T-helper 2 cell (primary cell): ENCODE data around the gene SYVN1.
A peak's percentile ranks its signal among the peaks of the same experiment; 100 is the strongest.
"Not testable (repeated sequence)": the region's sequence is repeated elsewhere in the genome, so short reads cannot be mapped to it uniquely, and the experiment has no call there.

Source experiments
- DNase-seq, 5 experiments: peaks; one replicate each; pipeline versions ENCODE4 v3.0.0 to v3.0.0-alpha.2; 2012 to 2022
- total RNA-seq, 2 donors: gene quantifications; one replicate each; lab custom pipeline; 2026; lab: John Stamatoyannopoulos, UW

The SYVN1 gene
- total RNA-seq, result 53.2 to 107 reads per million in 2 donors

DNA sequence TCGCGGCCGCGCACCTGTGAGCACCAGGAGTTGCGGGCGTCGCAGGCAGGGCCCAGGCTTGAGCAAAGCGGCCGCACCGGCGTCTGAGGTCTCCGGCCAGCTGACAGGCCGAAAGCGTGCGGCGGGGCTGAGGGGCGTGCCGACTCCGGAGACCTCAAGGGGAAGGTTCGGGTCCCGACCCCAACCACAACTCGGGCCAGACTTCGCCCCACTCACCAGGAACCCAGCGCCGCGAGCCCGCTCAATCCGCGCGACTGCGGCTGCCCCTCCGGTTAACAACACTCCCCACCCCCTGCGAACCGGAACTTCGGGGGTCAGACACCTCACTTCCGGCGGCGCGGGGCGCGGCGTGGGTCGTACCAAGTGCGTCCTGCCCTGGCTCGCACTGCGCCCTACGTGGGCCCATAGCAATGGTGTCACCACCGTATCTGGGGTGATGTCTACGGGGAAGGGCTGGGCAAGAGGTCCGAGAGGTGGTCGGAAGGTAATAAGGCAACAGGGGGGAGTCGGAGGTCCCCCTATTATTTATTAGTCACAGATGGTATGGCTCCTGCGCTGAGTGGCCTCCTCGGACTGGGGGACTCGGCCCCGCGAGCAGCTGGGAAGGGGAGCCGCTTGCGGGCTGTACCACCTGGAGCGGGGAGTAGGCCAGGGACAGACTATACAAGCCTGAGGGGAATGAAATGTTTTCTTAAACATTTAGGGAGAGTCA, at the start of gene SYVN1:
Gene SYVN1 (minus strand): TSS at position 280 of the 712 bp plus-strand sequence. CDS start 918 bp downstream, outside the sequence.
- DNase-seq, result peak; percentile 82 to 95 (median 90)

DNA sequence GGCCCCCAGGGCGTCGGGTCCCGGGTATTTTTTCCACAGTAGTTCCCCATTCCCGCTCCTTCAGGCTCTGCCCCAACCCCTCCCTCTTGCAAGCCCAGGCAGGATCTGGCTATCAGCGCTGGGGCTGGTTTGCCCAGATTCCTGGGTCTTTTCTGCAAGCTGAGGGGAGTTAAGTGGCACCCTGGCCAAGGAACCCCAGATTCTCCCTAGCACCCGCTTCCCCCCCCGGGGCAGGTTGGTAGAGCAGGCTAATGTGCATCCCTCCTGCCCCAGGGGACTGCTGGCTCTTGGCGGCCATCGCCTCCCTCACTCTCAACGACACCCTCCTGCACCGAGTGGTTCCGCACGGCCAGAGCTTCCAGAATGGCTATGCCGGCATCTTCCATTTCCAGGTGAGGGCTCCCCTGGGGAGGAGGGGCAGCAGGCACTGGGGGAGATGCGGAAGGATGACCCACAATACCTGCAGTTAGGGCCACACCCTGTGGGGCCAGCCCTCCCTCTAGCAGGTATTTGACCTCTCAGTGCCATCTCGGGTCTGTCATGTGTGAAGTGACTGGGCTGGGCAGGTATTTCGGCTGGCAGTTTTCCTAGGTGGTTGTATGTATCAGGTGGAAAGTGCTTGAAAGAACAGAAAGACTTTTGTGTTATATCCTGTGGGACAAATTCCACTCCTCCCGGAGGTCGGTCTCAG, 49.0 kb upstream of the SYVN1 start:
- no peak for DNase-seq

DNA sequence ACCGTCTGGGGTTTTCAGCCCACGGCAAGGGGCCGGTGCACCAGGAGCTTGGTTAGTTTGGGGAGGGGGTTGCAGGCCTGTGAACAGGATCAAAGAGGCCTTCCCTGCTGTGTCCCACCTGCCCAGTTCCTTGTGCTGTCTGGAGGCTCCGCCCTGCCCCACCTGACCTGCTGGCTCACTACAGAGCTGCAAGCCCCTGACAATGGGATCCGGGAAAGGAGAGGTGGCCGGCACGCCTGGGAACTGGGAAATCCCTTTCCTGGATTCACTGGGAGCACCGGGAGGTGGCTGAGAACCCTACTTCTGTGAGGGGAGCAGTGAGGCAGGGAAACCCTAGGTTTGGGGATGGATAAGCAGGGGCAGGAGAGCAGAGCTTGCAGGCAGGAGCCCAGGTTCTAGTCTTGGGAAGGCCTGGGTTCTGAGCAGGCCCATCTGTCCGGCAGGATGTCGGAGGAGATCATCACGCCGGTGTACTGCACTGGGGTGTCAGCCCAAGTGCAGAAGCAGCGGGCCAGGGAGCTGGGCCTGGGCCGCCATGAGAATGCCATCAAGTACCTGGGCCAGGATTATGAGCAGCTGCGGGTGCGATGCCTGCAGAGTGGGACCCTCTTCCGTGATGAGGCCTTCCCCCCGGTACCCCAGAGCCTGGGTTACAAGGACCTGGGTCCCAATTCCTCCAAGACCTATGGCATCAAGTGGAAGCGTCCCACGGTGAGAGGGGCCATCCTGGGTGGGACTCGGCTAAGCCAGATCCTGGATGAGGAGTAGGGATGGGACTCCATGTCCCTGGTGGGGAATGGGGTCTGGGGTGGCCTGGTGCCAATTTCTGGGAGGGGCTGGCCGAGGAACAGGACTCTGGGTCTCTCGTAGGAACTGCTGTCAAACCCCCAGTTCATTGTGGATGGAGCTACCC, 48.2 kb upstream of the SYVN1 start:
- peak in 1 of 5 experiments; percentile 39 for DNase-seq

DNA sequence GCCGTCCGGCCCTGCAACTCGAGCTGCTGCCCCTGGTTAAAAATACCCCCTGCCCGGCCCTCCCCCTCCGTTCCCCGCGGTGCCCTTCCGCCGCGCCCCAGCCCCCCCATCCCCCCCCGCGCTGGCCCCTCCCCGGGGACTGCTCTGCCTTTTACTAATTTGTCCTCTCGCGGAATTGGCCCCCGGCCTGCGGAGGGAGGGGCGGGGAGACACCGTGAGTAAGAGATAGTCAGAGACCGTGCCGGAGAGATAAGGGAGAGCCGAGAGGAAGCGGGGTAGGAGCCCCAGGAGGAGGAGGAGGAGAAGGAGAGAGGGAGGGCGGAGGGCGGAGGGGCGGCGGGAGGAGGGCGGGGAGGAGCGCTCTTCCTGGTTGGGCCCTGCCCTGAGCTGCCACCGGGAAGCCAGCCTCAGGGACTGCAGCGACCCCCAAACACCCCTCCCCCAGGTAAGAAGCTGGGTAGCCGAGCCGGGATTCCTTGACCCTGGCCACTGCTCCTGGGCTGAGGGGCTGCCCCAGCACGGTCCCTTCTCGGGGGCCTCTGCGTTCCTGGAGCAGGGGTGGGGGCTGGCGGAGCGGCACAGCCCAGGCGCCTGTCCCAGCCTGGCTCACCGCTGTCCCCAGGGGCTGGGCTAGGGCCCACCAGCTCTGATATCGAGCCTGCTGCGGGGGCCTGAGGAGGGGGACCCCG, 47.4 kb upstream of the SYVN1 start, which contains the start of gene CAPN1:
Gene CAPN1 (plus strand): TSS at position 360 of the 689 bp plus-strand sequence. CDS start 774 bp downstream, outside the sequence.
- peak; percentile 37 to 90 (median 68) for DNase-seq

DNA sequence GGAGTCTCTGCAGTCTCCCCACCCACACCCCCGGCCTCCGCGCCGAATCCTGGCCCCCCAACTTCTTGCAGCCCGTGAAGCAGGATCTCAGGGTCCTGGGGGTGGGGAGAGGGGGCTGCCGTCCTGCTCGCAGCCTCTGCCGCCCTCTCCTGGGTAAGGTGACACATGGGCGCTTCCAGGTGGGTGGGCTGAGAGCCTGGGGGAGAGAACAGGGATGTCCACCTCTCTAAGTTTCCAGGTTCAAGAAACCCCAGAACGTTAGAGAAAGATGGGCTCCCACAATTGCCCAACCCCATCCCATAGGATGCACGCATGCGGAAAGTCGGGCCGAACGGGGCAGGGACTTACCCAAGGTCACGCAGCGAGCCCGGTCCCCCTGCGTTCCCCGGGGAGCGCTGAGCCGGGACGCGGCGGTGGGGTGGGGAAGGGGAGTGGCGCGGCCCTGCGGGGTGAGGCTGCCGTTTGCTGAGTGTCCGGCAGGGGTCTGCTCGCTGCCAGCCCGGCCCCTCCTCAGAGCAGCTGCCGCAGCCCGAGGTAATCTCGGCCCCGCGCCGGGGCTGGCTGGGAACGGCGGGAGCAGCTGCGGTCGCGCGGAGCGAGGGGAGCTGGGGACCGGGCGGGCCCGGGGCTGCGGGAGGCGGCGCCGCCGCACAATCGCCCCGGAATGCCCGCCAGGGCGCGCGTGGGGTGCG, 46.7 kb upstream of the SYVN1 start:
- peak; percentile 31 to 70 (median 53) for DNase-seq

DNA sequence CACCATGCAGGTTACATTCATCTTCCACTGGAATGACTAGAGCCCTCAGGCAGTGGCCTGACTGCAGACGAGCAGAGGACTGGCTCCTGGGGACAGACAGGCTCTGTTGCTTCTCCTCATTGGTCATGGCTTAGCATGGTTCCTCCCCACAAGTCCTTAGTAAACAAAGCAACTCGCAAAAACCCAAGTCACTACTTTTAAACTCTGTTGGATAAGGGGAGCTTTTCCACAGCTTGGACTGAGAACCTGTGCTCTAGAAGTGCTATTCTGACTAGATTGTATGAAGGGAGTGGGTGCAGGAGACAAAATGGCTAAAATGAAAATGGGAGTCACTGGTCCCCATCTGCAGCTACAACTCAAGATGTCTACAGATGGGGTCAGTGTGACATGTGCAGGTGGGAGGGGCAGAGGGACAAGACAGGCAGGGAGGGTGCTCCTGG, 40.3 kb upstream of the SYVN1 start:
- not testable (repeated sequence) for DNase-seq

DNA sequence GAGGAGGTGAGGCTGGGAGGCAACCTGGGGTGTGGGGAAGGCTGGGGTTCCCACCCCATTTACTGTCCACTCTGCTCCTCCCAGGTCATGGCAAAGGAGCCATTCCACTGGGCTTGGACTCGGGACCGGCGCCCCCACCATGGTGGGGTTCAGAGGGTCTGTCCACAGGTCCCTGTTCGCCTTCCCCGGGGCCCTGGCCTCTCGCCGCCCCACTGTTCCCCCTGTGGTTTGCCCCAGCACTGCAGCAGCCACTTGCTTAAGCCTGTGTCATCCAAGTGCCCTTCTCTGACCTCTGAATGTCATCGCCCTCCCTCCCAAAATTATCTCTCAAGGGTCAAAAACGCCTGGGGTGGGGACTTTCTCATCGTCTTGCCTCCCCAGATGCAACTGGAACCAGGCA, 38.3 kb upstream of the SYVN1 start:
- no peak for DNase-seq

DNA sequence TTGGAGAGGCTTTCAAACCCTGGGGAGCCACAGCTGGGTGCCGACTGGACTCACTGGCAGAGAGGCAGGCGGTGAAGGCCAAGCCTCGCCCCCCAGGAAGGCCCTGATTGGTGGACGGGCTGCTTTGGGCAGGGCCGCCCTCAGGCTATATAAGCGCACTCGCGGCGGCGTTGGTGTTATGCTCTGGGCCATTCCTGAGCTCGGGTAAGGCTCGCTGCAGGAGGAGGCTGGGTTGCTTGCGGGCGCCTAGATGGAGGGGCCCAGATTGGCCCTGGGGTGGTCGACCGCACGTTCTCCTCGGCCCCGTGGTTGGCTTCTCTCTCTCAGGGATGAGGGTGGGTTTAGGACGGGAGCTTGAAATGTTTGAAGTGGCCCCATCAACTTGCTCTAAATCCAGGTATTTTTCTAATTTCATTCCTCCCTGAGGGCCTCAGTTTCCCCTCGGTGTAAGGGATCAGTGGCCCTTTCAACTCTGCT, 35.8 kb upstream of the SYVN1 start, which contains the start of gene SPDYC:
Gene SPDYC (plus strand): TSS at position 176 of the 477 bp plus-strand sequence. CDS start 1,125 bp downstream, outside the sequence.
- DNase-seq, result no peak

DNA sequence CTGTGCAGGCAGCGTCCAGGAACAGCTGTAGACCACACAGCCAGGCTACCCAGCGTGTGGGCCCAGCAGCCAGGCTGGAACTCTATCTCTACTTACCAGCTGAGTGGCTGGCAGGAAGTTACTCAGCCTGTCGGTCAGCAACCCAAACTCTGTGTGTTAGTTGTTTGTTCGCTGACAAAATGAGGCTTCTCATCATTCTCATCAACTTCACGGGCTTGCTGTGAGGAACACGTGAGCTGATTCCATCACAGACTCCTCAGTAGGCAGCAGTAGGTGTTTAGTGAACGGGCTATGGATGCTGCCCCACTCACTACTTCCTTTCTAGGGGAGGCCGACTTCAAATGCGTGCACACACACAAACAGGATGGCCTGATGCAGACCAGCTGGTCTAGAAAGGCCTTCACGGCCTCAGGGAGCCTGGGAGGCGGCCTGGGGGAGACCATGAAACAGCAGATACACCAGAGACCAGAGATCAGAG, 34.9 kb upstream of the SYVN1 start:
- no peak for DNase-seq

DNA sequence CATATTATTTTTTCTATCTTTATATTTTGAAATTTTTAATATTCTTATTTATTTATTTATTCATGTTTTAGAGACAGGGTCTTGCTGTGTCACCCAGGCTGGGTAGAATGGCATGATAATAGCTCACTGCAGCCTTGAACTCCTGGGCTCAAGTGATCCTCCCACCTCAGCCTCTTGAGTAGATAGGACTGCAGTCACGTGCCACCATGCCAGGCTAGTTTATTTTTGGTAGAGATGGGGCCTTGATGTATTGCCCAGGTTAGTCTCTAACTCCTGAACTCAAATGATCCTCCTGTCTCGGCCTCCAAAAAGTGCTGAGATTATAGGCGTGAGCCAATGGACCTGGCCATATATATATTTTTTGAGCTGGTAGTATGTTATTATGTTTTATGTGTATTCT, 33.3 kb upstream of the SYVN1 start:
- no peak for DNase-seq

DNA sequence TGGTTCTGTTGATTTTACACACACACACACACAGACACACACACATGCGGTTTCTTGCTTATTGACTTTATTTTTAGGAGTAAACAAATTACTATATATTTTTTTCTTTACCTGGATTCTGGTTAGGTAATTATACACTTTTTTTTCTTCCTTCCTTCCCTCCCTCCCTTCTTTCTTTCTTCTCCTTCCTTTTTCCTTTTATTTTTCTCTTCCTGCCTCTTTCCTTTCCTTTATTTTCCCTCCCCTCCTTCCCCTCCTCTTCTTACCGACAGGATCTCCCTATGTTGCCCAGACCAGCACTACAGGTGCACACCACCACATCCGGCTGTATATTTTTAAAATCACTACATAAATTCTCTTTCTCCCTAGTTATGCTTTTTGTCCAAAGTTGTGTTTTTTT, 32.6 kb upstream of the SYVN1 start:
- no peak for DNase-seq

DNA sequence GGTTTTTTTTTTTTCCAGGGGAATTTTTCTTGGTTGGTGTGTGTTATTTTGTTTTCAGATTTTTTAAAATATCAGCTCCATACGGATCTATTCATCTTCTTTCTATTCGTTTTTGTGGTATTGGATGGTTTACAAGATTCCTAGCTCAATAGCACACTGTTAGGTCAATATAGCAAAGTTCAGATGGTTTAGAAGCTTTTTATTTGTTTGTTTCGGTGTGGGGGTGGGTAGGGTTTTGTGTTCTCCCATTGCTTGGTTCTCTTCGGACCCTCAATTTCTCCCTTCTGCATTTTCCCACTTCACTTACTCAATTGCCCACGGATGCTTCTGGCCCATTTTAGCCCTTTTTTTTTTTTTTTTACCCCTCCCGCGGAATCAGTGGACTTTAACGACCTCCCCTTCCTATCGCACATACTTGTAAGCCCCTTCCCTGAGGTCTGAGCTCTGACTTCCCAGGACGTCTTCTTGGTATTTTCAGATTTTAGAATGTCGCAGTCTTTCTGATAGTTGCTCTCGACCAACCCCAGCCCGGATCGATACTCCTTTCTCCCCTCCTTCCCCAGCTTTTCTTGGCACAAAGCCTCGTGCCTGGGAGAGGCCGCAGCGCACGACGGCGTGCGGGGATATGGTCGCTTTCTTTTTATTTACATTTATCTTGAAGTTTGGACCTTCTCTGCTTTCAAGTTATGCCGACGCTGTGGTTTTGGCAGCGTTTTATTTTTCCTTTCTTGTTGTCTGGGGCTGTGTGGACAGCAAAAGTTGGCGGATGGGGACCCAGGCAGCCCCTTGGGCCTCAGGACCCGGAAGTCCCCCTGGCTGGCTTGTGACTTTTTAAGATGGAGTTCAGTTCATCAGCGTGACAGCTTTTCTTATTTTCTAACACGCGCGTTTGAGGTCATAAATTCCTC, 31.3 kb upstream of the SYVN1 start:
- DNase-seq, result no peak

DNA sequence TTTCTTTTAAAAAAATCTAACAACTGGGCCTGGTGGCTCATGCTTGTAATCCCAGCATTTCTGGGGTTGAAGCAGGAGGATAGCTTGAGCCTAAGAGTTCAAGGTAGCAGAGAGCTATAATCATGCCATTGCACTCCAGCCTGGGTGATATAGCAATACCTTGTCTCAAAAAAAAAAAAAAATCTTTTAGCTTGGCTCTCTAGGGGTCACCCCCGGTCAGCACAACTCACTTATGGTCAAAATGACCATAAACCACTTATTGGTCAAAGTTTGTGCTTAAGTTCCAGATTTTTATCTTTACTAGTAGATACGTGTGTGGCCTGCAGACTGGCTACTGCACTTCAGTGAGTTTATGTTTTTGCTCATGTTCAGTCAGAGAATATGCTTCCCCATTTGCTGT, 29.4 kb upstream of the SYVN1 start:
- no peak for DNase-seq

DNA sequence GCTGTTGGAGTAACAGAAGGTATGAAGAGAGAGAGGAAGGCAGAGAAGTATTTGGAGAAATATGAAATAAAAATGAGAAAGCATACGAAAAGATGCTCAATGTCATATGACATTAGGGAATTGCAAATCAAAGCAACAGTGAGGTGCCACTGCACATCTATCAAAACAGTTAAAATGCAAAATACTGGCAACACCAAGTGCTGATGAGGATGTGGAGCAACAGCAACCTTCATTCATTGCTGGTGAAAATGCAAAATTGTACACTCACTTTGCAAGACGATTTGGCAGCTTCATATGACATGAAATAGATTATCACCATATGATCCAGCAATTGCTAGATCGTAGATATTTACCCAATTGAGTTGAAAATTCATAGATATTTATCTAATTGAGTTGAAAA, 26.3 kb upstream of the SYVN1 start:
- DNase-seq, result no peak

DNA sequence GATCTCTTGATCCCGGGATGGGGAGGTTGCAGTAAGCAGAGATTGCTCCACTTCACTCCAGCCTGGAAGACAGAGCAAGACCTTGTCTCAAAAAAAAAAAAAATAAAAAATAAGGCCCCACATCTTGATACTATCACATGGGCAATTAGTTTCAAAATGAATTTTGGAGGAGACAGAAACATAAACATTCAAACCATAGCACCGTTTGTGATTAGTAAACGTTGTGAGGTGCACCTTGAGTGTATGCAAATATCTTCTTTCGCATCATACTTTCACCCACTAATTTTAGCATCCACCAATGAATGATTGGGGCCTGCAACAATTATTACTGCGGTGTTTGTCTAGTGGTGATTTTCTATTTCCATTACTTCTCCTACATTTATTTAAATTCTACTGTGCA, 24.7 kb upstream of the SYVN1 start:
- DNase-seq, result peak in 1 of 5 experiments; percentile 61

DNA sequence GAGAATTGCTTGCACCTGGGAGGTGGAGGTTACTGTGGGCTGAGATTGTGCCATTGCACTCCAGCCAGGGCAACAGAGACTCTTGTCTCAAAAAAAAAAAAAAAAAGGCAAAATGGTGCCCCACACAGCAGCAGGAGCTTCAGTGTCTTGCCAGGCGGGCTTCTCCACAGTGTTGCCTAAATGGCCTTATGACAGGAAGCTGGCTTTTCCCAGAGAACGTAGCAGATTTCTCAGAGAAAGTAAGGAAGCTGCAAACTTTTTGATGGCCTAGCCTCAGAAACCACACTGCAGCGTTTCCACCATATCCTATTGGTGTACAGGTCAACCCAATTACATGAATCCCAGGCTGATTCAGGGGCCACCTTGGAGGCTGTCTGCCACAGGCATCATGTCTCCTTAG, 23.0 kb upstream of the SYVN1 start:
- DNase-seq, result no peak

DNA sequence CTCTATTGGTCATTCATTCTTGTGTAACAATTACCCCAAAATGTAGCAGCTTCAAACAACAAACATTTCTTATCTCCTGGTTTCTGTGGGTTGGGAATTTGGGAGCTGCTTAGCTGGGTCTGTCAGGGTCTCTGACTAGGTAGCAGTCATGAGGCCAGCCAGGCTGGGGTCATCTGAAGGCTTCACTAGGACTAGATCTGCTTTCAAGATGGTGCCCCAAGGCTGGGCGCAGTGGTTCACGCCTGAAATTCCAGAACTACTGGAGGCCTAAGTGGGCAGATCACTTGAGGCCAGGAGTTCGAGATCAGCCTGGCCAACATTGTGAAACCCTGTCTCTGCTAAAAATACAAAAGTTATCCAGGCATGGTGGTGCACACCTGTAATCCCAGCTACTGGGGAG, 22.6 kb upstream of the SYVN1 start:
- DNase-seq, result no peak

DNA sequence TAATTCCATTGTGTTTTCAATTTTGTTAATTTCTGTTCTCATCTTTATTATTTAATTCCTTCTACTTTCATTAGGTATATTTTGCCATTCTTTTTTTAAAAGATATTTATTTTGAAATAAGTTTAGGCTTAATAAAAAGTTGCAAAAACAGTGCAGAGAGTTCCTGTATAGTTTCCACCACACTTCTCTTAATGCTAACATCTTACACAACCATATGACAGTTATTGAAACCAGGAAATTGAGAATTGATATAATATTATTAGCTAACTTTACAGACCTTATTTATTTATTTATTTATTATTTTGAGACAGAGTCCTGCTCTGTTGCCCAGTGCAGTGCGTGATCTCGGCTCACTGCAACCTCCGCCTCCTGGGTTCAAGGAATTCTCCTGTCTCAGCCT, 21.9 kb upstream of the SYVN1 start:
- no peak for DNase-seq

DNA sequence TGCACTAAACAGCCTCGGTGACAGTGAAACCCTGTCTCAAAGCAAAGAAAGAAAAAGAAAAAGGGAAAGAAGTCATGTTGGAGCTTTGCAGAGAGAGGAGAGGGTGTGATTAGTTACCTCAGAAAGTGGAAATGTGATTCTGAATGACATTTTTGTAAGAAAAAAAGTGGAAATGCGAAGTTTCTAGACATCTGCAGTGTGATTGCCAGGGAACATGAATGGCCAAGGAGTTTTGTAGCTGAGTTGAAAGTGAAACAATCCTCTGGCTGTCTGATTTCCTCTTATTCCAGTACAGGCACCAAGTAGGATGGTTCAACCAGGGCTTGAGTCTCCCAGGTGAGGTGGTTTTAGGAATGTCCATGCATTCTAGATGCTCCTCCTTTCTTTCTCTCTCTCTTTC, 17.8 kb upstream of the SYVN1 start:
- no peak for DNase-seq

DNA sequence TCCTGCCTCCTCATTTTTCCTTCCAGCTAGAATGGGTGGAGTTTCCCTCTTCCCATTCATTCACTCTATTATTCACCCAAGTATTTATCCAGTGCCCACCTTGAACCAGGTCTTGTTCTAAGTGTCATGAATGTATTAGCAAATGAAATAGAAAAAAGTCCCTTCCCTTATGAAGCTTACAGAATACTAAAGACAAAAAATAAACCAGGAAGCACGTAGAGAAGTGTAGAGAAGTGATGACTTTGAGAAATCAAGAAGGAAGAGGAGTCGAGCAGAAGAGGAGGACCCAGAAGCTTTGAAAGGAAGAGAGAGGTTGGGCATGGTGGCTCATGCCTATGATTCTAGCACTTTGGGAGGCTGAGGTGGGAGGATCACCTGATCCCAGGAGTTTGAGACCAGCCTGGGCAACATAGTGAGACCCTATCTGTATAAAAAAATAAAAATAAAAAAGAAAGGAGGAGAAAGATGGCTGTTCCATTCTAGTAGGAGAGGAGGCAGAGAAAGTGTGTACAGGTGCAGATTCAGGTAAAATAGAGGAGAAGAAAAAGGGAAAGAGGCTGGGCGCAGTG, 17.1 kb upstream of the SYVN1 start:
- DNase-seq, result no peak
